GM12878 (cell line): Measurements from ENCODE around the gene ALCAM. TPM values are rescaled to one million over a fixed set of nuclear protein-coding genes. Genes with fewer than 3 reads are reported as not detected.

Experiments
- CBFB ChIP-seq: IDR thresholded peaks from 2 replicates; pipeline ENCODE4 v1.6.1; 2016; ENCODE audit warnings: antibody characterized with exemption, low read depth
- CBX3 ChIP-seq: fragments of 200-600 bp; sonication (generic); IDR thresholded peaks from 2 replicates; pipeline ENCODE4 v1.6.1; 2016; ENCODE audit warnings: low read depth, borderline replicate concordance
- CHD4 ChIP-seq: fragments of 200-600 bp; sonication (generic); IDR thresholded peaks from 2 replicates; pipeline ENCODE4 v1.6.1; 2016; ENCODE audit warnings: mild to moderate bottlenecking
- CREM ChIP-seq: IDR thresholded peaks from 2 replicates; pipeline ENCODE4 v1.6.1; 2014; ENCODE audit warnings: antibody characterized with exemption, low read depth
- E2F8 ChIP-seq: fragments of 450-650 bp; IDR thresholded peaks from 2 replicates; pipeline ENCODE4 v1.6.1; 2018; ENCODE audit warnings: mild to moderate bottlenecking, low read depth, moderate library complexity; ENCODE audit not compliant: partially characterized antibody
- FOXK2 ChIP-seq: fragments of 450-650 bp; IDR thresholded peaks from 2 replicates; pipeline ENCODE4 v1.6.1; 2017; ENCODE audit warnings: mild to moderate bottlenecking, moderate library complexity
- HDGF ChIP-seq: fragments of 450-650 bp; IDR thresholded peaks from 2 replicates; pipeline ENCODE4 v1.6.1; 2016; ENCODE audit warnings: antibody characterized with exemption
- MEF2B ChIP-seq: fragments of 450-650 bp; IDR thresholded peaks from 2 replicates; pipeline ENCODE4 v1.6.1; 2018; ENCODE audit warnings: mild to moderate bottlenecking, moderate library complexity; ENCODE audit not compliant: partially characterized antibody, poor library complexity, severe bottlenecking
- MTA2 ChIP-seq: fragments of 450-650 bp; IDR thresholded peaks from 2 replicates; pipeline ENCODE4 v1.6.1; 2016; ENCODE audit warnings: low read depth, mild to moderate bottlenecking, moderate library complexity
- MYC ChIP-seq: IDR thresholded peaks from 2 replicates; pipeline ENCODE4 v1.6.1; 2011; ENCODE audit warnings: mild to moderate bottlenecking, low read length, moderate library complexity, inconsistent platforms; ENCODE audit not compliant: insufficient read depth, insufficient replicate concordance, insufficient read length, severe bottlenecking
- NKRF ChIP-seq: fragments of 450-650 bp; conservative IDR thresholded peaks from 2 replicates; pipeline ENCODE4 v1.6.1; 2017; ENCODE audit warnings: mild to moderate bottlenecking, moderate library complexity
- NR2C1 ChIP-seq: fragments of 450-650 bp; IDR thresholded peaks from 2 replicates; pipeline ENCODE4 v1.6.1; 2017; ENCODE audit warnings: antibody characterized with exemption, mild to moderate bottlenecking, moderate library complexity
- POLR2AphosphoS5 ChIP-seq: IDR thresholded peaks from 2 replicates; pipeline ENCODE4 v1.6.1; 2011; ENCODE audit warnings: mild to moderate bottlenecking, low read length, inconsistent platforms
- RBBP5 ChIP-seq: fragments of 200-600 bp; sonication (generic); conservative IDR thresholded peaks from 2 replicates; pipeline ENCODE4 v1.6.1; 2016
- RELA ChIP-seq: fragments of 450-650 bp; IDR thresholded peaks from 2 replicates; pipeline ENCODE4 v1.8.0; 2014; ENCODE audit warnings: borderline replicate concordance; ENCODE audit not compliant: partially characterized antibody
- RFX5 ChIP-seq: IDR thresholded peaks from 2 replicates; pipeline ENCODE4 v1.6.1; 2011; ENCODE audit warnings: low read depth, low read length, improper control_type of control experiment
- SUPT20H ChIP-seq: IDR thresholded peaks from 2 replicates; pipeline ENCODE4 v1.6.1; 2011; ENCODE audit warnings: low read depth, mild to moderate bottlenecking, low read length, moderate library complexity, borderline replicate concordance; ENCODE audit not compliant: control insufficient read depth
- ZNF622 ChIP-seq: fragments of 450-650 bp; IDR thresholded peaks from 2 replicates; pipeline ENCODE4 v1.6.1; 2017; ENCODE audit warnings: mild to moderate bottlenecking, inconsistent platforms
- ZNF687 ChIP-seq: fragments of 450-650 bp; IDR thresholded peaks from 2 replicates; pipeline ENCODE4 v1.6.1; 2017; ENCODE audit warnings: mild to moderate bottlenecking, moderate library complexity
- polyA plus RNA-seq, 11 experiments: library from polyadenylated mRNA; depleted of rRNA in 4 of 11; unstranded in 6 of 11; stranded (reverse) in 5 of 11; fragments of >200 nt; fragmentation: Nextera tagmentation in 4 of 11; fragmentation: Illumina TruSeq in 1 of 11; extraction: Ambion mirVana in 4 of 11; extraction: Trizol in 1 of 11; gene quantifications; 1 replicate in 1 of 11; 2 replicates in 10 of 11; pipeline versions ENCODE4 v1.2.1 to v1.2.3, GENCODE V29; 2011 to 2016; ENCODE audit warnings: inconsistent platforms in 2 of 11, missing spikeins in 2 of 11, low read depth in 1 of 11
- total RNA-seq, 4 experiments: library from RNA; depleted of rRNA in 3 of 4; stranded (reverse); fragments of >200 nt in 3 of 4; fragmentation: Illumina TruSeq in 1 of 4; extraction: Trizol in 1 of 4; gene quantifications; 2 replicates each; pipeline versions ENCODE4 v1.2.1 to v1.2.3, GENCODE V29; 2013 to 2021
- TF ChIP-seq, protein P1 (sequence below): fragments of 450-650 bp; IDR thresholded peaks from 2 replicates; pipeline ENCODE4 v1.6.1; 2014; ENCODE audit warnings: mild to moderate bottlenecking

Gene ALCAM
- total and polyA plus RNA-seq, 10 of the 15 experiments (the other 5 are each of a cell fraction or from before 2014, with no cell fraction given), result 12.2 to 54.2 (median 32.6) TPM

DNA sequence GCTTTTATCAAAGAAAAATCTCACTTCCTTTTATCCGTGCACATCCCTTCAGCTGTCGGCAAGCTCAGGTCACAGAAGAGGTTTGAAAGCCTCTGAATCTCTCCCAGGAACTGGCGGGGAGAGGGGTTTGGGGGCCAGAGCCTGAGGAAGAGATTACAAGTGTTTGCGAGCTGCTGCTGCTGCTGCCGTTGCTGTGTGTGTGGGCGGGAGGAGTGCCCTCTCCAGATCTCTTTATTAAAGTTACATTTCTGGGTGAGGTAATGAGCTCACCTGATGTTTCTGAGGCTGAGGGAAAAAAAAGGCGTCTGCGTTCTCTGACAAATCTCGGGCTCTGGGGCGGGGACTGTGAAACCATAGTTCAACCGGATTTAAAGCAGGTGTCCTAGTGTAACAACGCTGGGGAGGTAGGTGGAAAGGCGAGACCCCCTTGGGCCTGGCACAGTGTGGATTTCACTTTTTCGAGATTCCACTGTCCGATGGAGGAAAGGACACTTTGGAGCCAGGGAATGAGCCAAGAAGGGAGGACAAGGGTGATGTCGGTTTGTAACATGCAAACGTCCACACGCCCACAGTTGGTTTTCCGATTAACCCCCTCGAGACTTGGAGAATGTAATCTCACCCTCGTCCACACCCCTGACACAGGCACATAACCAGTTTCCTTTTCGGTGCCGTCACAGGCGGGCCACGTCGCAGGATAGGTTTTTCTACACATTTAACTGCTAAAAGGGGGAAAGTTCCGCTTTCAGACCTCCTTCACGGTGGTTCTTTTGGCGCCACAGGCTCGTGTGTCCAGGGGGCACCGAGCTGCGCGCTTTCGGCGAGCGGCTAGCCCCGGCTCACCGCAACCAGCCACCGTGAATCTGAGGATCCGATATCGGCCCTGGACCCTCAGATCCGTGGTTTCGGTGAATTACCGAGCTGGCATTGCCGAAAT lies 2.1 kb downstream of the ALCAM start (continued):
- TF ChIP-seq NR2C1 (no peak), MTA2 (peak; percentile 76), FOXK2 (no peak), CREM (peak; percentile 41; the same call in 1 of the 2 replicates), NKRF (no peak; the same call in none of the 2 replicates), RBBP5 (peak; percentile 80; the same call in 1 of the 2 replicates), CBX3 (no peak), CHD4 (no peak), MYC (no peak), CBFB (peak; percentile 61; the same call in 1 of the 2 replicates), ZNF622 (no peak), E2F8 (no peak), HDGF (peak; percentile 22; the same call in 1 of the 2 replicates), ZNF687 (0 out of 2 replicates have a peak, but pooled peaks have one; percentile 18), SUPT20H (no peak), RELA (no peak), RFX5 (no peak), POLR2AphosphoS5 (peak; percentile 88), MEF2B (peak; percentile 82)
- TF ChIP-seq, protein P1, sequence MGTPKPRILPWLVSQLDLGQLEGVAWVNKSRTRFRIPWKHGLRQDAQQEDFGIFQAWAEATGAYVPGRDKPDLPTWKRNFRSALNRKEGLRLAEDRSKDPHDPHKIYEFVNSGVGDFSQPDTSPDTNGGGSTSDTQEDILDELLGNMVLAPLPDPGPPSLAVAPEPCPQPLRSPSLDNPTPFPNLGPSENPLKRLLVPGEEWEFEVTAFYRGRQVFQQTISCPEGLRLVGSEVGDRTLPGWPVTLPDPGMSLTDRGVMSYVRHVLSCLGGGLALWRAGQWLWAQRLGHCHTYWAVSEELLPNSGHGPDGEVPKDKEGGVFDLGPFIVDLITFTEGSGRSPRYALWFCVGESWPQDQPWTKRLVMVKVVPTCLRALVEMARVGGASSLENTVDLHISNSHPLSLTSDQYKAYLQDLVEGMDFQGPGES, result no peak
